Nephron progenitor cell (in vitro differentiated cells): ENCODE results near the gene APPL2.
"Not testable (repeated sequence)": the region's sequence is repeated elsewhere in the genome, so short reads cannot be mapped to it uniquely, and the experiment has no call there.

Experiments
- DNase-seq: peaks from one replicate; pipeline ENCODE4 v3.0.0; 2021
- H3K27ac Mint-ChIP-seq: 2 replicates; pipeline ENCODE4 v1.8.0; 2021; ENCODE audit warnings: mild to moderate bottlenecking, moderate library complexity, mixed read lengths
- H3K27me3 Mint-ChIP-seq: 2 replicates; pipeline ENCODE4 v1.8.0; 2021; ENCODE audit warnings: mild to moderate bottlenecking, low read depth, mixed read lengths; ENCODE audit not compliant: poor library complexity
- H3K36me3 Mint-ChIP-seq: 2 replicates; pipeline ENCODE4 v1.8.0; 2021; ENCODE audit warnings: low read depth, mixed read lengths
- H3K4me1 Mint-ChIP-seq: 2 replicates; pipeline ENCODE4 v1.8.0; 2021; ENCODE audit warnings: mixed read lengths
- H3K4me3 Mint-ChIP-seq: 2 replicates; pipeline ENCODE4 v1.8.0; 2021; ENCODE audit warnings: mild to moderate bottlenecking, moderate library complexity, mixed read lengths
- H3K9me3 Mint-ChIP-seq: 2 replicates; pipeline ENCODE4 v1.8.0; 2021; ENCODE audit warnings: mild to moderate bottlenecking, moderate library complexity, mixed read lengths
- CTCF ChIP-seq: fragments of 200-600 bp; sonication (generic); IDR thresholded peaks from 2 replicates; pipeline ENCODE4 v1.5.0; 2021; ENCODE audit warnings: antibody characterized with exemption

The APPL2 gene

GRCh38 chr12:105194947-105195346, 41.0 kb downstream of the APPL2 start:
- H3K4me1 Mint-ChIP-seq: peaks cover 32% of the 10 kb centered on the region
- H3K27me3 Mint-ChIP-seq: no peaks in the 10 kb centered on the region
- H3K27ac Mint-ChIP-seq: no peak overlapping the region

GRCh38 chr12:105192624-105193225, 43.2 kb downstream of the APPL2 start:
- DNase-seq: no peak
- H3K4me3 Mint-ChIP-seq: no peak overlapping the region
- H3K36me3 Mint-ChIP-seq: peaks cover 96% of the 10 kb centered on the region
- H3K27me3 Mint-ChIP-seq: no peaks in the 10 kb centered on the region
- no peaks in the 10 kb centered on the region for H3K9me3 Mint-ChIP-seq
- no peak overlapping the region for H3K27ac Mint-ChIP-seq
- no peak for TF ChIP-seq CTCF
- peaks cover 13% of the 10 kb centered on the region for H3K4me1 Mint-ChIP-seq

More at GRCh38 chr12:105194947-105195346, 41.0 kb downstream of the APPL2 start:
- Mint-ChIP-seq H3K9me3 (no peaks in the 10 kb centered on the region), H3K4me3 (no peak overlapping the region), H3K36me3 (peaks cover 89% of the 10 kb centered on the region)
- DNase-seq: no peak
- no peak for TF ChIP-seq CTCF

- Mint-ChIP-seq H3K4me3 (no peak overlapping the region), H3K36me3 (peaks cover 98% of the 10 kb centered on the region), H3K4me1 (peaks cover 7% of the 10 kb centered on the region), H3K27me3 (no peaks in the 10 kb centered on the region), H3K9me3 (peaks cover 6% of the 10 kb centered on the region), H3K27ac (no peak overlapping the region)
- no peak for DNase-seq
- TF ChIP-seq CTCF: no peak
Observed at GRCh38 chr12:105190530-105190929, 45.4 kb downstream of the APPL2 start.

GRCh38 chr12:105189293-105189692, 46.7 kb downstream of the APPL2 start:
- DNase-seq: no peak
- no peak for TF ChIP-seq CTCF
- peaks cover 7% of the 10 kb centered on the region for H3K4me1 Mint-ChIP-seq
- H3K27ac Mint-ChIP-seq: no peak overlapping the region
- H3K9me3 Mint-ChIP-seq: peaks cover 18% of the 10 kb centered on the region
- H3K4me3 Mint-ChIP-seq: no peak overlapping the region
- peaks cover under 1% of the 10 kb centered on the region for H3K27me3 Mint-ChIP-seq
- peaks cover 98% of the 10 kb centered on the region for H3K36me3 Mint-ChIP-seq

GRCh38 chr12:105183976-105184375, 52.0 kb downstream of the APPL2 start:
- Mint-ChIP-seq H3K36me3 (peaks cover 98% of the 10 kb centered on the region), H3K9me3 (peaks cover 71% of the 10 kb centered on the region)
- H3K27ac Mint-ChIP-seq, H3K4me1 Mint-ChIP-seq, H3K4me3 Mint-ChIP-seq, DNase-seq, H3K27me3 Mint-ChIP-seq: not testable (repeated sequence)

GRCh38 chr12:105183406-105183805, 52.6 kb downstream of the APPL2 start:
- not testable (repeated sequence) for H3K27ac Mint-ChIP-seq
- peaks cover 96% of the 10 kb centered on the region for H3K36me3 Mint-ChIP-seq

GRCh38 chr12:105179114-105179513, 56.9 kb downstream of the APPL2 start:
- not testable (repeated sequence) for H3K4me3 Mint-ChIP-seq, DNase-seq, H3K4me1 Mint-ChIP-seq, H3K27me3 Mint-ChIP-seq, H3K27ac Mint-ChIP-seq
- Mint-ChIP-seq H3K9me3 (peaks cover 52% of the 10 kb centered on the region), H3K36me3 (peaks cover 85% of the 10 kb centered on the region)

More at GRCh38 chr12:105183406-105183805, 52.6 kb downstream of the APPL2 start:
- H3K27me3 Mint-ChIP-seq, H3K4me1 Mint-ChIP-seq, H3K4me3 Mint-ChIP-seq, DNase-seq: not testable (repeated sequence)
- H3K9me3 Mint-ChIP-seq: peaks cover 72% of the 10 kb centered on the region
